Natural killer cell (primary cell): ENCODE data around the gene TMEM131. TPM values are rescaled to one million over a fixed set of nuclear protein-coding genes. Genes with fewer than 3 reads are reported as not detected.
A peak's percentile ranks its signal among the peaks of the same experiment; 100 is the strongest.

Experiments used
- ATAC-seq, 3 donors: fragments of 150-1000 bp in 2 of 3; fragments of 200-7000 bp in 1 of 3; cut with Tn5 transposase; 1 replicate in 1 of 3; 2 replicates in 2 of 3; pipeline ENCODE4 v1.10.0; 2021; ENCODE audit warnings: mild to moderate bottlenecking in 2 of 3, moderate library complexity in 2 of 3
- DNase-seq, 2 donors: peaks; one replicate each; pipeline versions ENCODE4 v3.0.0 to v3.0.0-alpha.2; 2013 to 2021; ENCODE audit warnings: mixed read lengths in 1 of 2
- H3K27ac ChIP-seq: one replicate; pipeline ENCODE4 v1.5.1; 2013; ENCODE audit warnings: mild to moderate bottlenecking, low read length
- H3K27me3 ChIP-seq: one replicate; pipeline ENCODE4 v1.6.1; 2013; ENCODE audit warnings: low read length; ENCODE audit not compliant: control insufficient read depth, insufficient read depth
- H3K36me3 ChIP-seq: one replicate; pipeline ENCODE4 v1.6.1; 2013; ENCODE audit warnings: low read length; ENCODE audit not compliant: control insufficient read depth, insufficient read depth
- H3K4me1 ChIP-seq: one replicate; pipeline ENCODE4 v1.6.1; 2013; ENCODE audit warnings: low read length; ENCODE audit not compliant: control insufficient read depth, insufficient read depth
- H3K4me3 ChIP-seq: one replicate; pipeline ENCODE4 v1.5.1; 2013; ENCODE audit warnings: low read length
- H3K9me3 ChIP-seq: one replicate; pipeline ENCODE4 v1.6.1; 2013; ENCODE audit warnings: low read length; ENCODE audit not compliant: control insufficient read depth, insufficient read depth
- H3K27ac Mint-ChIP-seq, 2 donors: one replicate each; pipeline ENCODE4 v1.8.0; 2022; ENCODE audit warnings: mild to moderate bottlenecking in 2 of 2, mixed read lengths in 2 of 2, moderate library complexity in 1 of 2
- H3K27me3 Mint-ChIP-seq, 2 donors: one replicate each; pipeline ENCODE4 v1.8.0; 2022; ENCODE audit warnings: low read depth in 2 of 2, mixed read lengths in 2 of 2
- H3K36me3 Mint-ChIP-seq: one replicate; pipeline ENCODE4 v1.8.0; 2022; ENCODE audit warnings: mixed read lengths
- H3K4me1 Mint-ChIP-seq, 2 donors: one replicate each; pipeline ENCODE4 v1.8.0; 2022; ENCODE audit warnings: mixed read lengths in 2 of 2
- H3K4me3 Mint-ChIP-seq: one replicate; pipeline ENCODE4 v1.8.0; 2022; ENCODE audit warnings: mild to moderate bottlenecking, moderate library complexity, mixed read lengths
- H3K9me3 Mint-ChIP-seq, 2 donors: one replicate each; pipeline ENCODE4 v1.8.0; 2022; ENCODE audit warnings: mixed read lengths in 2 of 2
- CTCF ChIP-seq: fragments of 200-600 bp; IDR thresholded peaks from one replicate; pipeline ENCODE4 v1.8.0; 2022; ENCODE audit warnings: antibody characterized with exemption
- WGBS: methylation state at CpG from one replicate; pipeline ENCODE4 v1.1.7; 2013; ENCODE audit warnings: missing lambda C conversion rate; ENCODE audit not compliant: insufficient coverage; 5-methylcytosine and 5-hydroxymethylcytosine counted together
- intact Hi-C: fragments of 100-400 bp; cut with micrococcal nuclease; formaldehyde crosslinking; loops from one replicate; pipeline ENCODE4 v1.14.2; 2022
- total RNA-seq, 4 donors: library from RNA; stranded (reverse); fragments of 120-200 nt in 1 of 4; gene quantifications; one replicate each; pipeline versions ENCODE4 v1.2.3 to v1.2.4, GENCODE V29; 2013 to 2022

Gene TMEM131
- total RNA-seq, 3 donors from 2014 or later (not counting 1 experiment from before 2014, with no cell fraction given): 44.8 to 72.1 (median 67.1) TPM

GRCh38 chr2:97717613-97717995, 278.1 kb downstream of the TMEM131 start:
- ATAC-seq (no peak), DNase-seq (no peak)
- H3K27me3 Mint-ChIP-seq: no peaks in the 10 kb centered on the region
- Histone ChIP-seq H3K9me3 (no peaks in the 10 kb centered on the region), H3K27me3 (no peaks in the 10 kb centered on the region), H3K4me3 (peak overlapping the region; percentile 69), H3K36me3 (peaks cover 18% of the 10 kb centered on the region), H3K4me1 (peaks cover 87% of the 10 kb centered on the region), H3K27ac (peak overlapping the region; percentile 71)
- peaks cover 15% of the 10 kb centered on the region for H3K36me3 Mint-ChIP-seq
- no peaks in the 10 kb centered on the region for H3K9me3 Mint-ChIP-seq
- peak overlapping the region; percentile 97 for H3K27ac Mint-ChIP-seq
- intact Hi-C loops: loop anchor here (10.0 kb wide), 1 partner anchor 747 kb away; no protein-coding TSS in a partner anchor
- 35% methylated on average over 3 of the region's 3 CpGs for WGBS
- TF ChIP-seq CTCF: no peak
- peak overlapping the region; percentile 94 for H3K4me3 Mint-ChIP-seq
- peaks cover 86 to 91% of the 10 kb centered on the region in 2 donors for H3K4me1 Mint-ChIP-seq

GRCh38 chr2:97716695-97717612, 278.8 kb downstream of the TMEM131 start:
- peaks cover 15% of the 10 kb centered on the region for H3K36me3 Mint-ChIP-seq
- no peak for TF ChIP-seq CTCF
- no peaks in the 10 kb centered on the region for H3K27me3 ChIP-seq
- DNase-seq: peak in 1 of 2 donors; percentile 51
- peak overlapping the region; percentile 97 for H3K27ac Mint-ChIP-seq
- H3K4me3 Mint-ChIP-seq: peak overlapping the region; percentile 94
- ATAC-seq: no peak
- no peaks in the 10 kb centered on the region for H3K9me3 Mint-ChIP-seq
- WGBS: 48% methylated on average over 21 of the region's 21 CpGs
- H3K4me1 Mint-ChIP-seq: peaks cover 86 to 91% of the 10 kb centered on the region in 2 donors
- H3K4me3 ChIP-seq: peak overlapping the region; percentile 69
- no peaks in the 10 kb centered on the region for H3K9me3 ChIP-seq
- H3K27me3 Mint-ChIP-seq: no peaks in the 10 kb centered on the region
- H3K27ac ChIP-seq: peak overlapping the region; percentile 71
- peaks cover 13% of the 10 kb centered on the region for H3K36me3 ChIP-seq
- peaks cover 88% of the 10 kb centered on the region for H3K4me1 ChIP-seq
- intact Hi-C loops: loop anchor here (10.0 kb wide), 1 partner anchor 748 kb away; no protein-coding TSS in a partner anchor

GRCh38 chr2:97715951-97716694, 279.6 kb downstream of the TMEM131 start:
- H3K4me3 ChIP-seq: peak overlapping the region; percentile 69
- WGBS: 74% methylated on average over 7 of the region's 9 CpGs
- intact Hi-C loops: loop anchor here (10.0 kb wide), 1 partner anchor 749 kb away; no protein-coding TSS in a partner anchor
- no peaks in the 10 kb centered on the region for H3K27me3 ChIP-seq
- peaks cover 15% of the 10 kb centered on the region for H3K36me3 Mint-ChIP-seq
- peak overlapping the region; percentile 97 for H3K27ac Mint-ChIP-seq
- H3K4me1 ChIP-seq: peaks cover 89% of the 10 kb centered on the region
- H3K9me3 Mint-ChIP-seq: no peaks in the 10 kb centered on the region
- H3K9me3 ChIP-seq: no peaks in the 10 kb centered on the region
- H3K27ac ChIP-seq: peak overlapping the region; percentile 71
- H3K4me3 Mint-ChIP-seq: peak overlapping the region; percentile 94
- peaks cover 13% of the 10 kb centered on the region for H3K36me3 ChIP-seq
- no peak for TF ChIP-seq CTCF
- no peaks in the 10 kb centered on the region for H3K27me3 Mint-ChIP-seq
- no peak for ATAC-seq
- peaks cover 92 to 98% of the 10 kb centered on the region in 2 donors for H3K4me1 Mint-ChIP-seq
- DNase-seq: no peak
